GM18505 (cell line): Measurements from ENCODE around the gene MAD1L1.
A peak's percentile ranks its signal among the peaks of the same experiment; 100 is the strongest.

ENCODE experiments used
- ATAC-seq: cut with Tn5 transposase; IDR thresholded peaks from one replicate; pipeline ENCODE4 v1.9.1; 2021; ENCODE audit not compliant: unreplicated experiment
- POLR2A ChIP-seq: IDR thresholded peaks from 4 replicates; pipeline ENCODE4 v1.6.1; 2011; ENCODE audit warnings: borderline replicate concordance; ENCODE audit not compliant: insufficient read depth, insufficient read length; ENCODE audit errors: extremely low read depth

Gene MAD1L1

DNA sequence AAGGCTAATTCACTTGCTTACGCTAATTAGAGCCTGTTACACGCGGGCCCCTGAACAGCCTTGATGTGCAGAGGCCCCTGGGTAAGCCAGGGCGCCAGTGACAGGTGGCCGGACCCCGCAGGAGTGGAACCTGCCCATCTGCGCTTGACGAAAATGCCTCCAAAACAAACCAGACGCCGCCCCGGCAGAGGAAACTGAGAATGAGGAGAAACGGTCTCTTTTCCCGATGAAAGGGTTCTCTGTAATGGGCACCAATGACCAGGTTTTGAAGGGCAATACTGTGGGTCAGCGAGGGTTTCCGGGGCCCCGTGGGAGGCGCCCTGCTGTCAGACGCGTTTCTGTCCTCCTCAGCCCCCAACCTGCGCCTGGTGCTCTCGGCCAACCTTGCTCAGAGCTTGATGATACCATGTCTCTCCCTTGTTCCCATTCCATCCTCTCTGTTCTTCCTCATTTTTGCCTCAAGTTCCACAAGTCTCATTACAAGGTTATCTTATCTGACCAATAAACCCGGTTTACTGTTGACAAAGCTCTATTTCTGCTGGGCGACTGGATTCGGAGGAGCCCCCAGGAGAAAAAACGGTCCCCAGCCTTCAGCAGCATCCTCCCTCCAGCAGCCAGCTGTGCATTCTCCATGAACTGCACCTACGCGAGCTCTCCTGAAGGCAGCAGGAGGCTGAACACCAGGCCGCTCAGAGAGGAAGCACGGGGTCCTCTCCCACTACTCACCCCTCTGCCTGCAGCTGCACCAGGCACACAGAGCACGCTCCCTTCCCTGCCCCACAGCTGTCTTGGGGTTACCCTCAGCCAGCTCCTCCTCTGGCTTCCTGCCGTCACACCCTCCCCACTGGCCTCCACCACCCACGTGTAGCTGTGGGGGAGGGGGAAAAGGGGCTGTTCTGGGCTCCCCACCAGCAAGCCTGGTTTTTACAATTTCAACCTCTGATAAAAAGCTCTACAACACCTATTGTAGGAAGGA, 202.0 kb downstream of the MAD1L1 start:
- no peak for TF ChIP-seq POLR2A

DNA sequence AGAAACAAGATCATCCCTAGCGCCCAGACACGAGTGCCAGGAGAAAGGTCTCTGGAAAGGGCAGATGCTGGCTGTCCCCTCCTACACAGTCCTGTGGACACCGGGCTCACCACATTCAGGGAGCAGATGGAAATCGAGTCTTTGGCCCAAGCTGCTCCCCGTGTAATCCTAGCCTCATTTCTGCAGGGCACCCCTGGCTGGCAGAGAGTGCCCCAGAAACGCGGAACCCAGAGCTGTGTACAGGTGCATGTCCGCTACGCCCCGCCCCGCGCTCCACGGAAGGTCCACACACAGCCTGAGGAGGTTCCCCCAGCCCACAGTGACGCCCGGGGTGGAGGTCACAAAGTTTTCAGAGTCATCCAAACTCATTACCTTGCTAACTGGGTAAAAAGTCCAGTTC, 202.8 kb downstream of the MAD1L1 start:
- TF ChIP-seq POLR2A, result no peak
- ATAC-seq, result no peak

More for the DNA sequence above, 202.0 kb downstream of the MAD1L1 start:
- no peak for ATAC-seq

DNA sequence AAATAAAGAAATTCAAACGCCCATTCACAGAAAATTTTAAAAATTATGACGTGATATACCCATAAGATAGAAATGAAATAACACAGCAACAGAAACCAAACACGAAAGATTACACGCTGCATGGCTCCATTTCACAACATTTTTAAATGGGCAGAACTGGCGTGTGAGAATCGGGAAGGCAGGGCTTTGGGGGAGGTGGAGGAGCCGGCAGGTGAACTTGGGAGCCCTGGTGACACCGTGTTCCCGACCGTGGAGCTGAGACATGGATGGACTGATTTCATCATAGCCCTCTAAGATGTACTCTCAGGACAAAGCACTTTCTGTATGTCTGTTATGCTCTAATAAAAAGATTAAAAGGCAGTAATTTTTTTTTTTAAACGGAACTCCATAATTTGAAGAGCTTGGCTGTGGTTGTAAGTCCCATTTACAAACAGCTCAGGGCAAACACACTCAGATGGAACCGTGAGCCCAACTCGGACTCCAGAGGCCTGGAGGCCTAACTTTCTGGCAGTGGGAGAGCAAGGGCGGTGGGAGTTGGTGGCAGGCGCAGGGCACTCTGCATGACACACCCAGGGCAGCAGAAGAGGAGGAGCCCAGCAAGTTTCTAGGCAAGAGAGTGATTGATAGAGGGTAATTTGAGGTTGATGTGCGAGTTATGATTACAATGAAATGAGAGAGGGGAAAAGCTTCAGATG, 203.4 kb downstream of the MAD1L1 start:
- no peak for ATAC-seq
- TF ChIP-seq POLR2A, result no peak

DNA sequence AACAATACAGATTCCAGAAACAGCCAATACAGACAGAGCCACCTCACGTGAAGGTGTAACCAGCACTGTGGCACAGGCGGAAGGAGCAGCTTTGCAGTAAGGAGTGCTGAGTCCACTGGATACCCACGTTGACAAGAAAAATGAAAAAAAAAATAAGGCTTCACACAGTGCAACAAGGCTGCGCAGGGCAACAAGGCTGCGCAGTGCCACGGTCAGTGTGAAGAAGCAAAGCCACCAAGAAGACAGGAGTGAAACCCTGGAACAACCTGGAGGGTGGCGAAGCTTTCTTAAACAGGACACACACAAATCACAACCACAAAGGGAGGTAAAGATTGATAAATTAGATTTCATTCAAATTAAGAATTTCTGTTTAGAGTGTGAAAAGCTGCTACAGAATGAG, 204.0 kb downstream of the MAD1L1 start:
- no peak for ATAC-seq
- TF ChIP-seq POLR2A, result no peak

DNA sequence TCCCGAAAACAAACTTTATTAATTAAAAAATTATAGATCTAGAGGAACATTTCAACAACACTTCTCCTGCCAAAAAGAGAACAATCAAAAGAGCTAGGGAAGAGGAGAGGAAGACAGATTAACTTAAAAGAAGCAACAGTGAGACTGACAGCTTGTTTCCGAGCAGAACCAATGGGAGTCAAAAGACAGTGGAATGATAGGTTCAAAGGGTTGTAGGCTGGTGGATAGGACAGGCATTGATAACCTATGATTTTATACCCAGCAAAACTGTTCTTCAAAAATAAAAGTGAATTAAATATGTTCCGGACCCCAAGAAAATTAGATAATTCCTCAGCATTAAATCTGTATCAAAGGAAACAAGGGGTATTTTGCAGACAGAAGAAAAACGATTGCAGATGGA, 207.6 kb downstream of the MAD1L1 start:
- TF ChIP-seq POLR2A, result no peak
- ATAC-seq, result no peak

DNA sequence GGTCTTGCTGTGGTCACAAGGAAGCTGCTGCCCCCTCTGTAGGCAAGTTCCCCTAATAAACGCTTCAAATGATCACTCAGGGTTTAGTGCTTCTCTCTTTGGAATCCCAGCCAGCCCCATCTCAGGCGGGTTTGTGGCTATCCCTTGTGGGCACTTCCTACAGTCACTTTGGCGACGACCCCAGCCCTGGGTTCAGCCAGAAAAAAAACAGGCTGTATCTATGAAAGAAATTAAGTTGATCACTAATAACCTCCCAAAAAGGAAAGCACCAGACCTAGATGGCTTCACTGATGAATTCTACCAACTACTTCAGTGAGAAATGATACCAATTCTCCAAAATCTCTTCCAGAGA, 208.2 kb downstream of the MAD1L1 start:
- TF ChIP-seq POLR2A, result no peak
- no peak for ATAC-seq

DNA sequence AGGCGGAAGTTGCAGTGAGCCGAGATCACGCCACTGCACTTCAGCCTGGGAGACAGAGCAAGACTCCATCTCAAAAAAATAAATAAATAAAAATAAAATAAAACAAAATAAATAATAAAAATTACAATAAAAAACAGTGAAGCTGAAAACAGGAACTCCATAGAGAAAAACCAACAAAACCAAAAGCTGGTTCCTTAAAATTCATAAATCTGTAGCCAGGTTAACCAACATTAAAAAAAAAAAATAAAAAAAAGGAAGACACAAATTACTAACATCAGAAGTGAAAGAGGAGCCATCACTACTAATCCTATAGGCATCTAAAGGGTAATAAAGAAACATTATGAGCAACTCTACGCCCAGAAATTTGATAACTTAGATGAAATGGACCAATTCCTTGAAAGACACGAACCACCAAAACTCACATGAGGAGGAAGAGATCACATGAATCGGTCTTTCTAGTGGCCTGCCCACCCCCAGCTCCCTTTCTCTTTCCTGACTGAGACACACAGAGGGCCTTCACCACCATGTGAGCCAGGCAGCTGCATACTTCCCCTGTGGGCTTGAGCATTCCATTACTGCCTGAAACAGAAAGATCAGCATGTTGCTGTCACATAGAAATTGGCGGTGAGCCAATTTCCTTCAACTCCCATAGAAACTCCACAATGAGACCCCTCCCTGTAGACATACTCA, 208.7 kb downstream of the MAD1L1 start:
- TF ChIP-seq POLR2A, result no peak
- ATAC-seq, result no peak

DNA sequence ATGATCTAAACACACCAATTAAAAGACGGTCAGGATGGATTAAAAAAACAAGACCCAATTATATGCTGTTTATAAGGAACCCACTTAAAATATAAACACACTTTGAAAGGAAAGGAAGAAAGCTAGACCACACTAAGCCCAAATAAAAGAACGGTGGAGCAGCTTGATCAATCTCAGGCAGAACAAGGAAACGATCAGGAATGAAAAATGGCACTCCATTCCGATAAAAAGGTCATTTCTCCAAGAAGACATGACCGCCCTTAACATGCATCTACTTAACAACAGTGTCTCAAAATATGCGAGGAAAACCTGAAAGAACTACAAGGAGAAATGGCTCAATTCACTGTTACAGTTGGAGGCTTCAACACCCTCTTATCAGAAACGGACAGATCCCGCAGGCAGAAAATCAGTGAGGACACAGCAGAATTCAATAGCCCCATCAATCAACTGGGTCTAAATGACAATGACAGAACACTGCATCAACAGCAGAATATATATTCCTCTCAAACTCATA, 210.0 kb downstream of the MAD1L1 start:
- ATAC-seq, result no peak
- no peak for TF ChIP-seq POLR2A

DNA sequence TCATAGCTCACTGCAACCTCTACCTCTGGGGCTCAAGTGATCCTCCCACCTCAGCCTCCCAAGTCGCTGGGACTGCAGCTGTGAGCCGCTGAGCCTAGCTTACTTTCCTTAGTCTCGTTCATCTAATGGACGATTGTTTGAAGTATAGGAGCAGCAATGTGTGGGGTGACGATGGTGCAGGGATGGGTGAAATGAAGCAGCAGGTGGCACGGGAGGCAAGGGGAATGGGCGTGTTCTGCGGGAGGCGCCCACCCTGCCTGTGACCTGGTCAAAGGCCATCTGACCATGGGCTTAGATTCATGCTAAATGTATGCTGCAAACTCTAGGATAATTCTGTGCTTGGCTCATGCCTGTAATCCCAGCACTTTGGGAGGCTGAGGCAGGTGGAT, 210.7 kb downstream of the MAD1L1 start:
- ATAC-seq, result no peak
- TF ChIP-seq POLR2A, result no peak

DNA sequence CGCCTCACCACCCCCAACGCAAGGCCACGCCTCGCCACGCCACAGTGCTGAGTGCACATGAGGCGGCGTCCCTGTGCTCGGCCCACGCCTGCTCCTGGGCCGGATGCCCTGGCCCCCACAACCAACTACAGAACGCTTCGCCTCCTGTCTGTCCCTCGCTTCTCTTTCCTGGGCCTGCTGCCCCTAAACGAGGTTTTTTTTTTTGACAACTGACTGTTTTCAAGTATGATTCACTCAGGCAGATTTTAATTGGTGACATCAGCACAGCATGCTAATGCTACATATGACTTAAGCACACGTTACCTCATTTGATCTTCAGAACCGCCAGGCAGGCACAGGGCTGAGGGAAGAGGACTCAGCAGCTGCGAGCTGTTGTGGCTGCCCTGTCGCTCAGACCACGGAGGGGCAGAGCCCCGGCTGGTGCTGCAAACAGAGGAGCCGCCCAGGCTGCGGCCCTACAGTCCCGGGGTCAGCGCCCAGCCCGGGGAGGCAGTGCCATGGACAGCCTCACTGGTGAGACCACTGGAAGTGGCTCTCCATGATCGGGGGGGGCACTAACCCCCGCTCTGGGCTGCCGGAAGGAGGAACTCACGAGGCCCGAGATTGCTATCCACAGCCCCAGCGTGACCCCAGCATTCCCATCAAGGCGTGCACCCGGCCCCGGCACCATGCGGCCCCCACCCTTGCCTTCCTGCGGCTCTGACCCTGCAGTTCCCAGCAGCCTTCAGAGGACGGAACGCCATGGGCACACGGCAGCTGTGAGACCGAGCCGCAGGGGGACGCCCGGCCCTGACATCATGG, 212.8 kb downstream of the MAD1L1 start:
- TF ChIP-seq POLR2A, result no peak
- peak; percentile 65 for ATAC-seq

DNA sequence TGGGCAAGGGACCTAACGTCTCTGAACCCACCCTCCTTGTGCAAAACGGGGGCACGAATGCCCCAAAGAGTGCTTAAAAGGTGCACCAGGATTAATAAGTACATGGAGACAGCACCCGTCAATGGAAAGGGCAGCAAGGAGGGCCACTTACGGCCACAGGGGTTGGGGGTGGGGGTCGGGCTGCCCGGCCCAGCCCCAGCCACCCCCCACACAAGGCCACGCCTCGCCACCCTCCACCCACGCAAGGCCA, 213.4 kb downstream of the MAD1L1 start:
- TF ChIP-seq POLR2A, result no peak

DNA sequence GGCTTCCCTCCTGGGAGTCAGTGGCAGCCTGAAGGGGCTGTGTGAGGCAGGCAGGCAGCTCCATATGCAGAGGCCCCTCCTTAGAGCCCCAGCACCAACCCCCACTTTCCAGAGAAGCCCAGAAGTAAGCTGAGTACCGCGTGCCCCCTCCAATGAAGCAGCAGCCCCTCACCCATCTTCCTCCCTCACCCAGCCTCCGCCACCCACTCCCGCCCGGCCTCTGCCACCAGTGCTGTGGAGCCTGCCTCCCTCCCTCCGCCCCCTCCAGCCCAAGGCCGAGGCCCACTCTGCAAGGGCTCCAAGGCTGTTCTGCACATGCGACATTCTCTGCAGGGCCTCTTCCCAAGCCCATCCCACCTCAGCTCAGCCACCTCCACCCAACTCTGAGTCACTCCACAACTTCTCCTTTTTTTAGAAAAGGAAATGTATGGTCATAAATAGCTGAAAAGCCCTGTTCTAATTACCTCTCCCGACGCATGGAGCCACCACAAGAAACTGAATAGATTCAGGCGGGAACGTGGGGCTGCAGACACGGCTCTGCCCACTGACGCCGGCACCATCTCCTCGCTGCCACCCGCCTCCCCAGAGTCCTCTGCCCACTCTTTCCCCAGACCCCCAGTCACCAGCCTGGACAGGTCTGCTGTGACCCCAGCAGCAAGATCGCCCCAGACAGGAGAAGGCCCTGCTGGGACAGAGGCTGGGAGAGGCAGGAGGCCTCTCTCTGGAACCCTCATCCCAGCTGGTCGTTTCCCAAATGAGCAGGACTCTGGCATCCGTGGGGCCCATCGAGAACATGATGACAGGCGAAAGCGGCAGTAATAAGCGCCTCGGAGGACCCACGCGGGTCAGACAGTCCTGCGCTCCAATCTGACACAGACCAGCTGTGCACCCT, 213.9 kb downstream of the MAD1L1 start:
- no peak for TF ChIP-seq POLR2A
- ATAC-seq, result peak; percentile 15

More for the DNA sequence above, 213.4 kb downstream of the MAD1L1 start:
- ATAC-seq, result no peak
